OCI-LY1 (cell line): ENCODE results near the gene CLRN2.

Experiments used
- H2AFZ ChIP-seq: fragments of 200-600 bp; sonication (generic), shearing (Covaris generic); 2 replicates; pipeline ENCODE4 v1.6.0; 2014; ENCODE audit warnings: antibody characterized with exemption, mild to moderate bottlenecking, low read length
- H3F3A ChIP-seq: fragments of 200-600 bp; sonication (generic), shearing (Covaris generic); 2 replicates; pipeline ENCODE4 v1.6.0; 2014; ENCODE audit warnings: mild to moderate bottlenecking, antibody characterized with exemption, low read length, moderate library complexity; ENCODE audit not compliant: insufficient read depth
- H3K27ac ChIP-seq: fragments of 200-600 bp; sonication (generic); 2 replicates; pipeline ENCODE4 v1.5.1; 2014; ENCODE audit warnings: low read length, mixed run types, mild to moderate bottlenecking, low read depth; ENCODE audit not compliant: poor library complexity, severe bottlenecking
- H3K27me3 ChIP-seq: fragments of 200-600 bp; sonication (generic); 2 replicates; pipeline ENCODE4 v1.6.0; 2014; ENCODE audit warnings: antibody characterized with exemption, mild to moderate bottlenecking, low read length, moderate library complexity; ENCODE audit not compliant: insufficient read depth
- H3K36me3 ChIP-seq: fragments of 200-600 bp; sonication (generic); 2 replicates; pipeline ENCODE4 v1.6.1; 2014; ENCODE audit warnings: mild to moderate bottlenecking, antibody characterized with exemption, low read length, moderate library complexity, mixed read lengths; ENCODE audit not compliant: insufficient read depth
- H3K4me1 ChIP-seq: fragments of 200-600 bp; sonication (generic); 2 replicates; pipeline ENCODE4 v1.5.1; 2014; ENCODE audit warnings: mild to moderate bottlenecking, low read length, moderate library complexity; ENCODE audit not compliant: insufficient read depth, severe bottlenecking
- H3K4me2 ChIP-seq: fragments of 200-600 bp; sonication (generic), shearing (Covaris generic); 2 replicates; pipeline ENCODE4 v1.6.1; 2014; ENCODE audit warnings: low read length
- H3K4me3 ChIP-seq: fragments of 200-600 bp; sonication (generic); 2 replicates; pipeline ENCODE4 v1.5.1; 2014; ENCODE audit warnings: low read length, low read depth, mild to moderate bottlenecking, mixed read lengths; ENCODE audit not compliant: poor library complexity, severe bottlenecking
- H3K79me2 ChIP-seq: fragments of 200-600 bp; shearing (Covaris generic); 2 replicates; pipeline ENCODE4 v1.6.1; 2016; ENCODE audit warnings: mixed run types, low read length, mixed read lengths; ENCODE audit not compliant: insufficient read depth
- H3K9ac ChIP-seq: fragments of 200-600 bp; sonication (generic), shearing (Covaris generic); 2 replicates; pipeline ENCODE4 v1.6.1; 2014; ENCODE audit warnings: mild to moderate bottlenecking, low read length, mixed read lengths
- H3K9me2 ChIP-seq: fragments of 200-600 bp; sonication (generic), shearing (Covaris generic); 2 replicates; pipeline ENCODE4 v1.6.1; 2014; ENCODE audit warnings: low read depth, mild to moderate bottlenecking, low read length, mixed read lengths
- H3K9me3 ChIP-seq: fragments of 200-600 bp; shearing (Covaris generic); 2 replicates; pipeline ENCODE4 v1.6.1; 2014; ENCODE audit warnings: low read length, mixed read lengths
- H4K20me1 ChIP-seq: fragments of 200-600 bp; sonication (generic), shearing (Covaris generic); 2 replicates; pipeline ENCODE4 v1.6.0; 2016; ENCODE audit warnings: mild to moderate bottlenecking, low read length; ENCODE audit not compliant: insufficient read depth
- EZH2 ChIP-seq: fragments of 200-600 bp; sonication (generic), shearing (Covaris generic); IDR thresholded peaks from 2 replicates; pipeline ENCODE4 v1.8.0; 2017; ENCODE audit warnings: borderline replicate concordance, mixed run types, mild to moderate bottlenecking, antibody characterized with exemption, low read length, moderate library complexity, mixed read lengths
- TF ChIP-seq, protein P1 (sequence below): fragments of 200-600 bp; sonication (generic), shearing (Covaris generic); IDR thresholded peaks from 2 replicates; pipeline ENCODE4 v1.5.1; 2017; ENCODE audit warnings: mild to moderate bottlenecking, antibody characterized with exemption, low read length, moderate library complexity, mixed read lengths

Gene CLRN2

DNA sequence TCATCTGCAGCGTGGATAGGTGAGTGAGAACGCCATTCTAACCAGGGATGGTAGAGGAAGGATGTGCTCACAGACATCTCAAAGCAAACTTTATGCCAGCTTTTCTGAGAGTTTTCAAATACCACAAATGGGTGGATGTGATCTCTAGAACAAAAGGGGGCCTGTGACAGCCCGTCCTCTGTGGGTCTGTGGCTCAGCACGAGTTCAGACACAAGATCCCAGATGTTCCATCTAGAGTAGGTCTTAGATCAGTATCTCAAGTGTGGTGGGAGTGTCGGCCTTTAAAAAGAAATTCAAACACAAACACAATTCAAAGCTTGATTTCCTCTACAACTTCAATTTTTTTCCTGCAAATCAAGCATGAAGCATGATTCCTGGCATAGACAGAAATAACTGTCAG lies 25.8 kb upstream of the CLRN2 start:
- Histone ChIP-seq H3K4me3 (no peak overlapping the region), H3F3A (no peaks in the 10 kb centered on the region), H3K9me3 (no peaks in the 10 kb centered on the region), H3K4me2 (no peak overlapping the region), H3K9ac (no peak overlapping the region), H3K79me2 (no peaks in the 10 kb centered on the region), H2AFZ (no peak overlapping the region), H3K9me2 (no peaks in the 10 kb centered on the region), H4K20me1 (no peaks in the 10 kb centered on the region), H3K27me3 (no peaks in the 10 kb centered on the region), H3K4me1 (no peaks in the 10 kb centered on the region), H3K27ac (no peak overlapping the region), H3K36me3 (peaks cover 21% of the 10 kb centered on the region)
- no peak for TF ChIP-seq EZH2
- TF ChIP-seq, protein P1, sequence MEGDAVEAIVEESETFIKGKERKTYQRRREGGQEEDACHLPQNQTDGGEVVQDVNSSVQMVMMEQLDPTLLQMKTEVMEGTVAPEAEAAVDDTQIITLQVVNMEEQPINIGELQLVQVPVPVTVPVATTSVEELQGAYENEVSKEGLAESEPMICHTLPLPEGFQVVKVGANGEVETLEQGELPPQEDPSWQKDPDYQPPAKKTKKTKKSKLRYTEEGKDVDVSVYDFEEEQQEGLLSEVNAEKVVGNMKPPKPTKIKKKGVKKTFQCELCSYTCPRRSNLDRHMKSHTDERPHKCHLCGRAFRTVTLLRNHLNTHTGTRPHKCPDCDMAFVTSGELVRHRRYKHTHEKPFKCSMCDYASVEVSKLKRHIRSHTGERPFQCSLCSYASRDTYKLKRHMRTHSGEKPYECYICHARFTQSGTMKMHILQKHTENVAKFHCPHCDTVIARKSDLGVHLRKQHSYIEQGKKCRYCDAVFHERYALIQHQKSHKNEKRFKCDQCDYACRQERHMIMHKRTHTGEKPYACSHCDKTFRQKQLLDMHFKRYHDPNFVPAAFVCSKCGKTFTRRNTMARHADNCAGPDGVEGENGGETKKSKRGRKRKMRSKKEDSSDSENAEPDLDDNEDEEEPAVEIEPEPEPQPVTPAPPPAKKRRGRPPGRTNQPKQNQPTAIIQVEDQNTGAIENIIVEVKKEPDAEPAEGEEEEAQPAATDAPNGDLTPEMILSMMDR: no peak

DNA sequence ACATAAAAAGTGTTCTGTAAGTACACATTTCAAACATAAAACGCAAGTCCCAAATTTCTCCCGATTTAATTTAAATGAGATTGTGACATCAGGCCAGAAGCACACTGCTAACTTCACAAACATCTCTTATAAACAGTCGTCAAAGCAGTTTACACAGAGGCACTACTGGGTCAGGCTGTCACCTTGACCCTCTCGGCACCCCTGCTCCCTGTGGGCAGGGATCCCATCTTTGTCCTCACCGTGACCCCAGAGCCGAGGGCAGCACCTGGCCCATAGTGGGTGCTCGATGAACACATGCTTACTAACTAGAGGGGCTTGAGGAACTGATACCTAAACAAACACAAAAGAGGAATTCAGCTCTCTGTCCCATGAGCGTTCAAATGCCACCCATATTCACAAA lies 25.2 kb upstream of the CLRN2 start:
- no peak overlapping the region for H3K4me3 ChIP-seq
- H3K36me3 ChIP-seq: peaks cover 21% of the 10 kb centered on the region
- no peak overlapping the region for H3K9ac ChIP-seq
- no peak overlapping the region for H3K4me2 ChIP-seq
- no peaks in the 10 kb centered on the region for H4K20me1 ChIP-seq
- H3K27me3 ChIP-seq: no peaks in the 10 kb centered on the region
- H3K9me3 ChIP-seq: no peaks in the 10 kb centered on the region
- no peaks in the 10 kb centered on the region for H3K9me2 ChIP-seq
- H2AFZ ChIP-seq: no peak overlapping the region
- no peaks in the 10 kb centered on the region for H3K4me1 ChIP-seq
- H3K27ac ChIP-seq: no peak overlapping the region
- no peak for TF ChIP-seq EZH2
- TF ChIP-seq, protein P1: no peak
- no peaks in the 10 kb centered on the region for H3F3A ChIP-seq
- no peaks in the 10 kb centered on the region for H3K79me2 ChIP-seq

DNA sequence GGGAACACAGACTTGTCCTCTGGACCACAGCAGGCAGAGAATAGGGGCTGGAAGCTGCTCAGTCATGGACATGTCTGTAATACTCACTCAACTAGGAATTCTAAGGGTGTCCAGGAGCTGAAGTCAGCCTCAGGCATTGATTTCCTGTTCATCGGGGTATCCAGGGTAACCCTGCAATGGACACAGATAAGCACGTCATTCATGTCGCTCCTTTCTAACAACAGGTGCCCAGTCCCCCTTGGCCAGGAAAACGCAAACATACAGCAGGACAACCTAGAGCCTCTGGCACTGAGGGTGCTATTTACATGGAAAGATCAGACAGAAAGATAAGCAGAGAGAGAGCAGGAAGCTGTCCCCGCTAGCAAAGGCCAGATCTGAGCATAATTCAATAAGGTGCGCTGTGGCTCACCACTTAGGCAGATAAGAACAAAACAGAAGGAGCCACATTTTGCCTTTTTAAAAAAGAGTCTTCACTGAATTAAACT lies 24.3 kb upstream of the CLRN2 start:
- H3K4me2 ChIP-seq: no peak overlapping the region
- no peak overlapping the region for H2AFZ ChIP-seq
- H3K9ac ChIP-seq: no peak overlapping the region
- H3K4me1 ChIP-seq: no peaks in the 10 kb centered on the region
- peaks cover 21% of the 10 kb centered on the region for H3K36me3 ChIP-seq
- no peaks in the 10 kb centered on the region for H3K9me2 ChIP-seq
- no peaks in the 10 kb centered on the region for H3K9me3 ChIP-seq
- H3F3A ChIP-seq: no peaks in the 10 kb centered on the region
- H3K27ac ChIP-seq: no peak overlapping the region
- no peaks in the 10 kb centered on the region for H4K20me1 ChIP-seq
- H3K27me3 ChIP-seq: no peaks in the 10 kb centered on the region
- H3K79me2 ChIP-seq: no peaks in the 10 kb centered on the region
- TF ChIP-seq, protein P1: no peak
- no peak for TF ChIP-seq EZH2
- H3K4me3 ChIP-seq: no peak overlapping the region
